AG04450 (cell line): ENCODE data around the gene B4GALT1. TPM values are rescaled to one million over a fixed set of nuclear protein-coding genes. Genes with fewer than 3 reads are reported as not detected.

Source experiments
- CTCF ChIA-PET: fragments of 300-600, 350-600 bp; formaldehyde crosslinking; extraction: SDS; loops from one replicate; lab custom pipeline; 2022; ENCODE audit warnings: antibody characterized with exemption, inconsistent platforms; lab: Charles Lee
- POLR2A ChIA-PET: fragments of 350-600 bp; formaldehyde crosslinking; extraction: SDS; loops from one replicate; lab custom pipeline; 2021; ENCODE audit warnings: antibody characterized with exemption, inconsistent platforms; lab: Yijun Ruan, JAX
- DNase-seq: peaks from one replicate; pipeline ENCODE4 v3.0.0-alpha.2; 2011; ENCODE audit warnings: low read depth, low spot score
- H3K27ac ChIP-seq: one replicate; pipeline ENCODE4 v1.5.1; 2012; ENCODE audit warnings: low read depth, low read length, control low read depth
- H3K27me3 ChIP-seq: one replicate; pipeline ENCODE4 v1.6.0; 2012; ENCODE audit warnings: low read length; ENCODE audit not compliant: control insufficient read depth, insufficient read depth
- H3K4me3 ChIP-seq: 2 replicates; pipeline ENCODE4 v1.5.1; 2011; ENCODE audit warnings: mild to moderate bottlenecking, low read depth, low read length, control low read depth
- H3K9me3 ChIP-seq: 2 replicates; pipeline ENCODE4 v1.5.1; 2012; ENCODE audit warnings: low read length; ENCODE audit not compliant: control insufficient read depth, insufficient read depth
- polyA plus RNA-seq: library from polyadenylated mRNA; depleted of rRNA; stranded (reverse); fragments of >200 nt; gene quantifications from 2 replicates; pipeline ENCODE4 v1.2.3, GENCODE V29; 2011
- TF ChIP-seq, protein P1 (sequence below): IDR thresholded peaks from 2 replicates; pipeline ENCODE4 v1.5.1; 2011; ENCODE audit warnings: low read depth, low read length, control low read depth, inconsistent platforms

Gene B4GALT1
- polyA plus RNA-seq, 1 experiment: 57.0 TPM

DNA sequence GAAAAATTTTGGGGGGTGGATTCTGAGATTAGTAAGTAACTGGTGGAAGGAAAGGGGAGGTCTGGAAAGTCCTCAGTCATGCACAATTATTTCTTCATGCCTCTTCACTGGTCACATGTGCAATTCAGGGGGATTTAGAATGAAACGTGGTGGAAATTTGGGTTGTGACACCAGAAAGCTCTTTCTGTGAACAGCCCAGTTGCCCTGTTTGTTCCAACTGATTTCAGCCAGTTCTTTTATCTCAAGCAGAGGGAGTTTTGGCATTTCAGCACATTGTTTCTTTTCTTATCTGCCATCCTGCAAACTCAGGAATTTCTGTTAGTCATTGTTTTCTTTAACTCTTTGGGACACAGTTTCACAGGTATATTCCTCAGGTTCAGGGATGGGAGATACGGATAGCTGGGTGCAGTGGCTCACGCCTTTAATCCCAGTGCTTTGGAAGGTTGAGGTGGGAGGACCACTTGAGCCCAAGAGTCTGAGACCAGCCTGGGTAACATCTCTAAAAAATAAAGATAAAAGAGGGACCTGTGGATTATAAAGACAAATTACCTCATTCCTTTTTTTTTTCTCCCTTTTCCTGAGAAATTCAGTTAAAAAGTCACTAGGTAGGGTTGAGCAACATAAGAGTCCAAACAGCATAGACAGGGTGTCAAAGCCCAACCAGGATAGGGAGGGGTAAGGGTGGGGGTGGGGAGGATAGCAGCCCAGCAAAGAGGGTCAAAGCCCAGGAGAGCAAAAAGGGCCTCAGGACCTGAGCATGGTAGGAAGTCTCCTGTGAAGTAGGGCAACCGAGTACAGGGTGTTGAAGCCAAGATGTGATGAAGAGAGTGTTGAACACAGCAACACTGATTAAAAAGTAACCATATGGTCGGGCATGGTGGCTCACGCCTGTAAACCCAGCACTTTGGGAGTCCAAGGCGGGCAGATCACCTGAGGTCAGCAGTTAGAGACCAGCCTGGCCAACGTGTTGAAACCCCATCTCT, 5.4 kb upstream of the B4GALT1 start:
- no peak overlapping the region for H3K27ac ChIP-seq
- no peak for DNase-seq
- POLR2A ChIA-PET: no interaction called here

DNA sequence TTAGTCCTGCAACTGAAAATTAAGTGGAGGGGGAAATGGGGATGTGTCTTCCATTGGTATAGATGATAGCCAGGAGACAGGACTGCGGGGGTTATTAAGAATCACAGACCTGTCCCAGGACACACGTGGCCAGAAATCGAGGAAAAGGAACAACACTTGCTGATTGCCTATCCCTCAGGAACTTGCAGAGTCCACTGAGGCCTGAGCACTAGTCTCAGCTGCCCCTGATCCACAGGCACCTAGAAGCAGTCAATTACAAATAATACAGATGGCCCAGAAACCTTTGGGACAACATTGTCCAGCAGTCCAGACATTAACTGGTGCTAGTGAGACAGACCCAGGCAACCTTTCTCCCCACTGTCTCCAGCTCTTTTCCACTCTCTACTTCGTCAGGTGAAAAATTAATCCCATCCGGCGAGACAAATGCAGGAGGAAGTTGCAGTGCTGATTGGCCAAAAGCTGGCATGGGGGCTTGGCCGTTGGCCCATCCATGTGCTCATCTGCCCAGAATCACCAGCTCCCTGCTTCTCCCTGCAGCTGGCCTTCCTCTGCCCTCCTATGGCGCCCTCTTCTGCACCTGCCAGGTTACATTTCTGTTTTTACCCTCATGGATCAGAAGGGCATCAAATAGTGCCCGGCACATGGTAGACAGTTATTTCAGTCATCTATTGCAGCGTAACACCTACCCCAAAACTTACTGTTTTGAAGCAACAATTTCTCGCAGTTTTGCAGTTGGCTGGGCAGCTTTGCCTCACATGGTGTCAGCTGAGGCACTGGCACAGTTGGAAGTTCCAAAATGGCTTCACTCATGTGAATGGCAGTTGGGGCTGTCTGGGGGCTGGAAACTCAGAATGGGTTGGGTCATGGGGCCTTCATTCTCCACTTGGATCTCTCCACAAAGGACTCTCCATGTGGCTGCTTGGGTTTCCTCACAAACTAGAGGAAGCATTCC, 3.6 kb upstream of the B4GALT1 start:
- Histone ChIP-seq H3K9me3 (no peaks in the 10 kb centered on the region; the same call in 1 of the 2 replicates), H3K27ac (no peak overlapping the region), H3K27me3 (no peaks in the 10 kb centered on the region), H3K4me3 (no peak overlapping the region)
- TF ChIP-seq, protein P1, sequence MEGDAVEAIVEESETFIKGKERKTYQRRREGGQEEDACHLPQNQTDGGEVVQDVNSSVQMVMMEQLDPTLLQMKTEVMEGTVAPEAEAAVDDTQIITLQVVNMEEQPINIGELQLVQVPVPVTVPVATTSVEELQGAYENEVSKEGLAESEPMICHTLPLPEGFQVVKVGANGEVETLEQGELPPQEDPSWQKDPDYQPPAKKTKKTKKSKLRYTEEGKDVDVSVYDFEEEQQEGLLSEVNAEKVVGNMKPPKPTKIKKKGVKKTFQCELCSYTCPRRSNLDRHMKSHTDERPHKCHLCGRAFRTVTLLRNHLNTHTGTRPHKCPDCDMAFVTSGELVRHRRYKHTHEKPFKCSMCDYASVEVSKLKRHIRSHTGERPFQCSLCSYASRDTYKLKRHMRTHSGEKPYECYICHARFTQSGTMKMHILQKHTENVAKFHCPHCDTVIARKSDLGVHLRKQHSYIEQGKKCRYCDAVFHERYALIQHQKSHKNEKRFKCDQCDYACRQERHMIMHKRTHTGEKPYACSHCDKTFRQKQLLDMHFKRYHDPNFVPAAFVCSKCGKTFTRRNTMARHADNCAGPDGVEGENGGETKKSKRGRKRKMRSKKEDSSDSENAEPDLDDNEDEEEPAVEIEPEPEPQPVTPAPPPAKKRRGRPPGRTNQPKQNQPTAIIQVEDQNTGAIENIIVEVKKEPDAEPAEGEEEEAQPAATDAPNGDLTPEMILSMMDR: 0 out of 2 replicates have a peak, but pooled peaks have one; percentile 12
- ChIA-PET POLR2A (no interaction called here), CTCF (interaction anchor here (0.7 kb wide), 1 partner anchor 20 kb away, joined by 3 read pairs; no protein-coding TSS in a partner anchor)
- DNase-seq: no peak

More for the DNA sequence above, 5.4 kb upstream of the B4GALT1 start:
- CTCF ChIA-PET: no interaction called here
- Histone ChIP-seq H3K4me3 (no peak overlapping the region), H3K9me3 (no peaks in the 10 kb centered on the region; the same call in 1 of the 2 replicates), H3K27me3 (no peaks in the 10 kb centered on the region)
- TF ChIP-seq, protein P1: no peak

DNA sequence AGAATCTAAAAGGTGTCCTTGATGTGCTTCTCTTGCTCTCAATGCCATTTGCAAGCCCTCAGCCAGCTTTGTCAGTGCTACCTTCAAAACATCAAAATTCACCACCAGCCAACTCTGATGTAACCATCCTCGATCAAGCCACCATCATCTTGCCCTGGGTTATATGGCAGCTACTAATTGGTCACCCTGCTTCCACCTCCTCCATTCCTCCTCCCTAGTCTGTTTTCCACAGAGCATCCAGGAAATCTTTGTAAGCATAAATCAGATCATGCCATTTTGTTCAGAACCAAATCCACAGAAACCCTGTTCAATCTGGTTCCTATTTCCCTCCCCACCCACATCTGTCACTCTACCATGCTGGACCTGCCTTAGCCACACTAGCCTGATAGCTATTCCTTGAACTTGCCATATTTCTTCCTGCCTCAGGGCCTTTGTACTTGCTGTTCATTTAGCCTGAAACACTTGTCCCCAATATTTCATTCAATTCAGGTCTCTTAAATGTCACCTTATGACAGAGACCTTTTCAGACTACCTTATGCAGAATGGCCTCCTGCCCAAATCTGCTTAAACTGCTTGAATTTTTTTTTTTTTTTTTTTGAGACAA, 1.9 kb upstream of the B4GALT1 start:
- CTCF ChIA-PET: no interaction called here

DNA sequence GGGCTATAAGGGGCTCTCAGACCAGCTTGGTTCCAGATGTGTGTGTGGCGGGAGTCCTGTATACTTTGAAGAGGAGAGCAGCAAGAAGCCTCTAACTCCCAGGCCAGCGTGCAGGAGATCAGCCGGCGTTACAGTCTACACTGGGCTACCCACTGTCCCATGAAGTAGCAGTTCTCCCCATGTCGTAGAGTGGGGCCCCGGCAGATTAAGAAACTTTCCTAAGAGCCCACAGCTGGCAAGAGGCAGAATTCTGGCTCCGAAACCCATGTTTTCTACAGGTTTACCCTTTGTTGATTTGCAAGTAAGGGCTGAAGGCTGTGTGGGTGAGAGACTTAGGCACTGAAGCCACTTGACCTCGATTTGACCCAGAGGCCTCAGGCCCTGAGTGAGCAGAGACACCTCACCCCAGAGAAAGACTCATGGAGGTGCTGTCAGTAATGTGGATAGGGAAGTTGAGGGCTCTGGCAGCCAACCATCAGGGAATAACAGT, 881 bp upstream of the B4GALT1 start:
- peak overlapping the region; percentile 62 for H3K4me3 ChIP-seq
- H3K27me3 ChIP-seq: no peaks in the 10 kb centered on the region
- TF ChIP-seq, protein P1: no peak
- ChIA-PET CTCF (interaction anchor here (2.7 kb wide), 1 partner anchor 58 kb away, joined by 10 read pairs; no protein-coding TSS in a partner anchor), POLR2A (interaction anchor here (1.3 to 1.8 kb wide), 2 partner anchors 17 to 28 kb away, joined by 3 to 13 read pairs; no protein-coding TSS in a partner anchor)
- H3K27ac ChIP-seq: peak overlapping the region; percentile 65
- no peaks in the 10 kb centered on the region; the same call in 1 of the 2 replicates for H3K9me3 ChIP-seq
- no peak for DNase-seq

More for the DNA sequence above, 1.9 kb upstream of the B4GALT1 start:
- Histone ChIP-seq H3K9me3 (no peaks in the 10 kb centered on the region; the same call in 1 of the 2 replicates), H3K4me3 (no peak overlapping the region), H3K27me3 (no peaks in the 10 kb centered on the region), H3K27ac (no peak overlapping the region)
- TF ChIP-seq, protein P1: no peak
- DNase-seq: no peak
- POLR2A ChIA-PET: interaction anchor here (1.3 kb wide), 1 partner anchor 18 kb away, joined by 3 read pairs; no protein-coding TSS in a partner anchor
